OCI-LY3 (cell line): ENCODE results near the gene PLD4.
"Not testable (repeated sequence)": the region's sequence is repeated elsewhere in the genome, so short reads cannot be mapped to it uniquely, and the experiment has no call there.

Experiments
- CTCF ChIP-seq: fragments of 200-600, 300-600 bp; sonication (generic); IDR thresholded peaks from 2 replicates; pipeline ENCODE4 v1.5.1; 2014; ENCODE audit warnings: antibody characterized with exemption, low read length, low read depth
- EZH2phosphoT487 ChIP-seq: fragments of 200-600 bp; shearing (Covaris generic); IDR thresholded peaks from 2 replicates; pipeline ENCODE4 v1.6.1; 2018; ENCODE audit warnings: antibody characterized with exemption, mixed run types, low read depth

- not testable (repeated sequence) for TF ChIP-seq CTCF, EZH2phosphoT487
Observed at GRCh38 chr14:104945266-104945665, 20.6 kb downstream of the PLD4 start.
